ENCODE results near the gene ABI3. TPM values are rescaled to one million over a fixed set of nuclear protein-coding genes. Genes with fewer than 3 reads are reported as not detected.

ABI3 gene, protein sequence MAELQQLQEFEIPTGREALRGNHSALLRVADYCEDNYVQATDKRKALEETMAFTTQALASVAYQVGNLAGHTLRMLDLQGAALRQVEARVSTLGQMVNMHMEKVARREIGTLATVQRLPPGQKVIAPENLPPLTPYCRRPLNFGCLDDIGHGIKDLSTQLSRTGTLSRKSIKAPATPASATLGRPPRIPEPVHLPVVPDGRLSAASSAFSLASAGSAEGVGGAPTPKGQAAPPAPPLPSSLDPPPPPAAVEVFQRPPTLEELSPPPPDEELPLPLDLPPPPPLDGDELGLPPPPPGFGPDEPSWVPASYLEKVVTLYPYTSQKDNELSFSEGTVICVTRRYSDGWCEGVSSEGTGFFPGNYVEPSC
- 25.7 and 45.7 TPM in 2 replicates for total RNA-seq

DNA sequence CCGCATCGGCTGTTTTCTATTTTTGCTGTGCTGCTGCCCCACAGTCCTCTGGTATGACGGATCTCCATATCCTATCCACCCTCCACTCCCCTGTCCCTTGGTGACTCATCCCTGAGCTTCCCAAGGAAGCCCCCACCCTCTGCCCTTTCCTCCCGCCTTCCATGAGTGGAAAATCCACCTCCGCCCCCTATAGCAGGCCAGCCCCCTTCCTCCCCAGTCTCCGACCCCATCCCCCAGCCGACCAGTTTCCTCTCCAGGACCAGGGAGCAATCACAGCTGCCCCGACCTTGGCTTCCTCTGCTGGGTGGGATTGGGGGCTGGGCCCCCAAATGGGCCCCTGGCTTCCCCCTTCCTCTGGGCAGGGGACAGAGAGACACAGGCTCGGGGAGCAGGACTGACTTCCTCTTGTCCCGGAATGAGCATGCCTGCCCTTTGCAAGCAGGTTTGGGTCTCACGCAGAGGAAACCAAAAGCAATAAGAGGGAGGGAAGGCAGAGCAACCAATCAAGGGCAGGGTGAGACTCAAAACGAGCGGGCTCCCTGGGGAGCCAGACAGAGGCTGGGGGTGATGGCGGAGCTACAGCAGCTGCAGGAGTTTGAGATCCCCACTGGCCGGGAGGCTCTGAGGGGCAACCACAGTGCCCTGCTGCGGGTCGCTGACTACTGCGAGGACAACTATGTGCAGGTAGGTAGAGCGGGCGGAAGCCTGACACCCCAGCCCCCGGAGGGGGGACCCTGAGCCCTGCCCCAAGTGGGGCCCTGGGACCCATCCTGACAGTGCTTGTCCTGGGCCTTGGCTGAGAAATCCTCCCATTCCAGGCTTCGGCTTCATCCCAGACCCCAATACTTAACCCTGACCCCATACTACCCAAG, at the start of gene ABI3, which contains the start of gene GNGT2:
Gene ABI3 (plus strand): TSS at position 550 of the 872 bp plus-strand sequence. CDS start 18 bp downstream, at position 568.
Gene GNGT2 (minus strand): TSS at position 417 of the 872 bp plus-strand sequence. CDS start 3,152 bp downstream, outside the sequence.

DNA sequence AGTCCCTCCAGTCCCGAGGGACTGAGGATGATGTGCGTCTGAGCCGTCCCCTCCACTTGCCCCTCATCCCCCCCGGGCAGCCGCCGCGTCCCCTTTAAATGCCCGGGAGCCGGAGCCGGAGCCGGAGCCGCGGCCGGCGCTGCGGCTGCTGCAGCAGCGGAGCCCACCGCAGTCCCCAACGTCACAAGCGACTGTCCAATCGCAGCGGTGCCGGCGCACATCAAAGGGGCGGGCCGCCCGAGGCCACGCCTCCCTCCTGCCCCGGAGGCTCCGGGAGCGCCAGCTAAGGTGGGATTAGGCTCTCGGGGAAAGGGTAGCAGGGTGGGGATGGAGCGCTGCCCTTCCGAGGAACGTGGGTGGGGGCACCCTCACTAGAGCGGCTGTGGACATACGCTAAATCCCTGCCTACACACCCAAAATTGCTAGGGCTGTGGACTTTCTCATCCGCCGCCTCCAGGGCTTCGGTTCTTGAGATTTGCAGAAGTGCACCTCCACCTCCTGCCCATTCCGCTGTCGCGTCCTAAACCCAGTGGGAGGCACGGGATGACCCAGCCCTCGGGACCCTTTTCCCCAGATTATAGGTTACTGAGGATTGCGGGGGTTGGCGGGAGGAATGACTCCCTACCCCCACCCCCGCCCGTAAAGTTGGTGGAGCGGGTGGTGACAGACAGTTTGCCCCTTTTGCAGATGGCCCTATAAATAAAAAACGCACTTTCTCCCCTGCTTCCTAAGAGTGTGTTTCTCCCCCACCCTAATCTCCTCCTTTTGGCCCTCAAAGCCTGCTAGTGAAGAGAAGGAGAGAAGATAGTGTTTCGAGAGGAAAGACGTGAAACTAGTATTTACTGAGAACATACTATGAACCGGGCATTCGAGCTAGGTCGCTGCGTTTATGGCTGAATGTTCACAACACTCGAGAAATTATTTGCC, 20.4 kb downstream of the ABI3 start, which contains the start of gene PHOSPHO1:
Gene PHOSPHO1 (minus strand): TSS at position 152 of the 927 bp plus-strand sequence. CDS start 4,096 bp downstream, outside the sequence.

Other genes starting within 250 kb of the ABI3 start
- not detected in 2 replicates for gene GIP, start 242.1 kb upstream of the ABI3 start, total RNA-seq
- gene IGF2BP1, start 213.3 kb upstream of the ABI3 start, total RNA-seq = 1.5 and 5.1 TPM in 2 replicates
- not detected in 2 replicates for gene B4GALNT2, start 77.9 kb upstream of the ABI3 start, total RNA-seq
- 3.2 and 3.3 TPM in 2 replicates for gene GNGT2, start 133 bp upstream of the ABI3 start, total RNA-seq
- 0.27 TPM in 1 of 2 replicates, not detected in the other for gene PHOSPHO1, start 20.1 kb downstream of the ABI3 start, total RNA-seq
- gene ZNF652, start 151.5 kb downstream of the ABI3 start, total RNA-seq = 19.0 and 21.1 TPM in 2 replicates
- gene PHB1, start 204.2 kb downstream of the ABI3 start, total RNA-seq = 121 and 146 TPM in 2 replicates